ENCODE data around the gene ZDHHC21. TPM values are rescaled to one million over a fixed set of nuclear protein-coding genes. Genes with fewer than 3 reads are reported as not detected.
"Not testable (repeated sequence)": the region's sequence is repeated elsewhere in the genome, so short reads cannot be mapped to it uniquely, and the experiment has no call there.

The ZDHHC21 gene
- total and polyA plus RNA-seq, 2 experiments from 2014 or later, result 4.0 to 13.5 TPM

DNA sequence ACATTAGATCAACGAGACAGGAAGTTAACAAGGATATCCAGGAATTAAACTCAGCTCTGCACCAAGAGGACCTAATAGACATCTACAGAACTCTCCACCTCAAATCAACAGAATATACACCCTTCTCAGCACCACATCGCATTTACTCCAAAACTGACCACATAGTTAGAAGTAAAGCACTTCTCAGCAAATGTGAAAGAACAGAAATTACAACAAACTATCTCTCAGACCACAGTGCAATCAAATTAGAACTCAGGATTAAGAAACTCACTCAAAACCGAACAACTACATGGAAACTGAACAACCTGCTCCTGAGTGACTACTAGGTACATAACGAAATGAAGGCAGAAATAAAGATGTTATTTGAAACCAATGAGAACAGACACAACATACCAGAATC, 10.6 kb downstream of the ZDHHC21 start:
- H3K4me3 ChIP-seq; H3K4me1 ChIP-seq (ENCODE audit: insufficient read depth); H3F3A ChIP-seq (replicated peaks; ENCODE audit: low read depth); DNase-seq (ENCODE audit: low spot score); H3K4me2 ChIP-seq; H4K20me1 ChIP-seq (replicated peaks; ENCODE audit: insufficient read depth); H3K27ac Mint-ChIP-seq; H3K4me3 Mint-ChIP-seq; H3K9me3 Mint-ChIP-seq; H3K27ac ChIP-seq (ENCODE audit: low read depth); H3K9me2 ChIP-seq (ENCODE audit: insufficient read depth); H3K36me3 ChIP-seq (ENCODE audit: insufficient read depth); H3K27me3 Mint-ChIP-seq (ENCODE audit: insufficient read depth, low read depth, poor library complexity); ATAC-seq; H3K27me3 ChIP-seq (ENCODE audit: insufficient read depth); H2AFZ ChIP-seq: not testable (repeated sequence)
- peaks cover 26% of the 10 kb centered on the region; the same call in 2 of the 3 replicates for H3K36me3 Mint-ChIP-seq (ENCODE audit: low read depth)
- peaks cover 23% of the 10 kb centered on the region for H3K79me2 ChIP-seq (replicated peaks; ENCODE audit: insufficient read depth)
- peaks cover 11% of the 10 kb centered on the region; the same call in 2 of the 3 replicates for H3K4me1 Mint-ChIP-seq

DNA sequence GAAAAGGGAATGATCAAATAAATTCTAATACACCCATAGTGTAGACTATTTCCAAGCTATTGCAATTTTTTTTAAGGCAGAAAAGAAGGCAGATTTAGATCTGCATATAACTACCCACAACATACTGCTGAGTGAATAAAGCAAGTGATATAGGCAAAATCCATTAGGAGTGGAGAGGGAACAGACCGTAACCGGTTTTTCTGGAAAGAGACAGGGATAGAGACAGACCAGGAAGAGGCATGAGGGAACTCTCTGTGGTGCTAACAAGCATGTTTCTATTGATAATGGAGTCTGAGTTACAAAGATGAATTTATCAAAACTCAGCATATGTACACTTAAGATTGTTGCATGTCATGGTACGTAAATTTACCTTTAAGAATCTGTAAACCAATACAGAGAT, 14.5 kb downstream of the ZDHHC21 start:
- Histone ChIP-seq H2AFZ (no peak overlapping the region), H3K4me1 (ENCODE audit: insufficient read depth) (no peaks in the 10 kb centered on the region), H3F3A (replicated peaks; ENCODE audit: low read depth) (no peaks in the 10 kb centered on the region), H3K9me2 (ENCODE audit: insufficient read depth) (no peaks in the 10 kb centered on the region), H3K79me2 (replicated peaks; ENCODE audit: insufficient read depth) (peaks cover 18% of the 10 kb centered on the region), H4K20me1 (replicated peaks; ENCODE audit: insufficient read depth) (no peaks in the 10 kb centered on the region), H3K27me3 (ENCODE audit: insufficient read depth) (no peaks in the 10 kb centered on the region), H3K27ac (ENCODE audit: low read depth) (no peak overlapping the region), H3K4me2 (no peak overlapping the region), H3K4me3 (no peak overlapping the region), H3K36me3 (ENCODE audit: insufficient read depth) (no peaks in the 10 kb centered on the region)
- DNase-seq (ENCODE audit: low spot score) (no peak), ATAC-seq (no peak)
- no peaks in the 10 kb centered on the region for H3K9me3 Mint-ChIP-seq
- peaks cover 3% of the 10 kb centered on the region; the same call in 1 of the 3 replicates for H3K36me3 Mint-ChIP-seq (ENCODE audit: low read depth)
- no peak overlapping the region for H3K4me3 Mint-ChIP-seq
- no peak overlapping the region for H3K27ac Mint-ChIP-seq
- peaks cover 1% of the 10 kb centered on the region for H3K27me3 Mint-ChIP-seq (ENCODE audit: insufficient read depth, low read depth, poor library complexity)
- peaks cover 11% of the 10 kb centered on the region; the same call in 2 of the 3 replicates for H3K4me1 Mint-ChIP-seq
- TF ChIP-seq JUNB (IDR thresholded peaks at IDR 0.05; ENCODE audit: unreplicated experiment) (no peak), POLR2AphosphoS5 (IDR thresholded peaks at IDR 0.05; ENCODE audit: low read depth) (no peak), ZNF331 (CRISPR knock-in tag; IDR thresholded peaks at IDR 0.05; ENCODE audit: low read depth) (no peak), NANOG (IDR thresholded peaks at IDR 0.05; ENCODE audit: borderline replicate concordance) (no peak), ZNF114 (CRISPR knock-in tag; IDR thresholded peaks at IDR 0.05) (no peak), EZH2 (IDR thresholded peaks at IDR 0.05; ENCODE audit: low read depth, unreplicated experiment) (no peak)
- TF ChIP-seq, protein P1, sequence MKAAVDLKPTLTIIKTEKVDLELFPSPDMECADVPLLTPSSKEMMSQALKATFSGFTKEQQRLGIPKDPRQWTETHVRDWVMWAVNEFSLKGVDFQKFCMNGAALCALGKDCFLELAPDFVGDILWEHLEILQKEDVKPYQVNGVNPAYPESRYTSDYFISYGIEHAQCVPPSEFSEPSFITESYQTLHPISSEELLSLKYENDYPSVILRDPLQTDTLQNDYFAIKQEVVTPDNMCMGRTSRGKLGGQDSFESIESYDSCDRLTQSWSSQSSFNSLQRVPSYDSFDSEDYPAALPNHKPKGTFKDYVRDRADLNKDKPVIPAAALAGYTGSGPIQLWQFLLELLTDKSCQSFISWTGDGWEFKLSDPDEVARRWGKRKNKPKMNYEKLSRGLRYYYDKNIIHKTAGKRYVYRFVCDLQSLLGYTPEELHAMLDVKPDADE (IDR thresholded peaks at IDR 0.05), result no peak
- TF ChIP-seq, protein P2, sequence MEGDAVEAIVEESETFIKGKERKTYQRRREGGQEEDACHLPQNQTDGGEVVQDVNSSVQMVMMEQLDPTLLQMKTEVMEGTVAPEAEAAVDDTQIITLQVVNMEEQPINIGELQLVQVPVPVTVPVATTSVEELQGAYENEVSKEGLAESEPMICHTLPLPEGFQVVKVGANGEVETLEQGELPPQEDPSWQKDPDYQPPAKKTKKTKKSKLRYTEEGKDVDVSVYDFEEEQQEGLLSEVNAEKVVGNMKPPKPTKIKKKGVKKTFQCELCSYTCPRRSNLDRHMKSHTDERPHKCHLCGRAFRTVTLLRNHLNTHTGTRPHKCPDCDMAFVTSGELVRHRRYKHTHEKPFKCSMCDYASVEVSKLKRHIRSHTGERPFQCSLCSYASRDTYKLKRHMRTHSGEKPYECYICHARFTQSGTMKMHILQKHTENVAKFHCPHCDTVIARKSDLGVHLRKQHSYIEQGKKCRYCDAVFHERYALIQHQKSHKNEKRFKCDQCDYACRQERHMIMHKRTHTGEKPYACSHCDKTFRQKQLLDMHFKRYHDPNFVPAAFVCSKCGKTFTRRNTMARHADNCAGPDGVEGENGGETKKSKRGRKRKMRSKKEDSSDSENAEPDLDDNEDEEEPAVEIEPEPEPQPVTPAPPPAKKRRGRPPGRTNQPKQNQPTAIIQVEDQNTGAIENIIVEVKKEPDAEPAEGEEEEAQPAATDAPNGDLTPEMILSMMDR (conservative IDR thresholded peaks at IDR 0.05; ENCODE audit: low read depth in 2 of 2), result no peak

DNA sequence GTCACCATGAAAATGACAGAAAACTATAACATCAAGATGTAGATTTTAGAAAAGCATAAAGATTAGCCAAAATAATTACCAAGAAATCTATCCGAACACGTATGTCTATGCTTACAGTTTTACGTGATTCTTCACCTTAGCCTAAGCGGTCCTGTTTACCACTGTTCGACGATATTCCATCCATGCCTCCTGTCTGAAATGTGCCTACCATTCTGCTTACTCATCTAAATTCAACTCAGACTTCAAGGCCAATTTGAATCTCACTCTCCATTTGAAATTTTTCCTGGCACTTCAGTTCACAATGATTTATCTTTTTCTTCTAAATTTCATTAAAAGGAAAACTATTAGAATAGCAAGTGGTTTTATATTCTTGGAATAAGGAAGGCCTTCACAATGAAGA, 15.4 kb downstream of the ZDHHC21 start:
- Histone ChIP-seq H3K36me3 (ENCODE audit: insufficient read depth) (no peaks in the 10 kb centered on the region), H3K27ac (ENCODE audit: low read depth) (no peak overlapping the region), H4K20me1 (replicated peaks; ENCODE audit: insufficient read depth) (no peaks in the 10 kb centered on the region), H3K4me2 (no peak overlapping the region), H3K27me3 (ENCODE audit: insufficient read depth) (no peaks in the 10 kb centered on the region), H3K4me3 (no peak overlapping the region), H3K4me1 (ENCODE audit: insufficient read depth) (no peaks in the 10 kb centered on the region), H3F3A (replicated peaks; ENCODE audit: low read depth) (no peaks in the 10 kb centered on the region), H2AFZ (no peak overlapping the region), H3K79me2 (replicated peaks; ENCODE audit: insufficient read depth) (peaks cover 18% of the 10 kb centered on the region), H3K9me2 (ENCODE audit: insufficient read depth) (no peaks in the 10 kb centered on the region)
- DNase-seq (ENCODE audit: low spot score) (no peak), ATAC-seq (no peak)
- Mint-ChIP-seq H3K4me3 (no peak overlapping the region), H3K36me3 (ENCODE audit: low read depth) (peaks cover 3% of the 10 kb centered on the region; the same call in 1 of the 3 replicates), H3K4me1 (peaks cover 11% of the 10 kb centered on the region; the same call in 2 of the 3 replicates), H3K27ac (no peak overlapping the region), H3K27me3 (ENCODE audit: insufficient read depth, low read depth, poor library complexity) (peaks cover 1% of the 10 kb centered on the region), H3K9me3 (no peaks in the 10 kb centered on the region)
- TF ChIP-seq, protein P2 (conservative IDR thresholded peaks at IDR 0.05; ENCODE audit: low read depth in 2 of 2), result no peak
- TF ChIP-seq JUNB (IDR thresholded peaks at IDR 0.05; ENCODE audit: unreplicated experiment) (no peak), CREB1 (CRISPR knock-in tag; IDR thresholded peaks at IDR 0.05; ENCODE audit: low read depth) (no peak), NANOG (IDR thresholded peaks at IDR 0.05; ENCODE audit: borderline replicate concordance) (no peak), ZNF331 (CRISPR knock-in tag; IDR thresholded peaks at IDR 0.05; ENCODE audit: low read depth) (no peak)
- TF ChIP-seq, protein P1 (IDR thresholded peaks at IDR 0.05), result no peak
